Caki2 (cell line): ENCODE data around the gene INPP5D. TPM values are rescaled to one million over a fixed set of nuclear protein-coding genes. Genes with fewer than 3 reads are reported as not detected.
A peak's percentile ranks its signal among the peaks of the same experiment; 100 is the strongest.

Experiments
- DNase-seq: peaks from one replicate; pipeline ENCODE4 v3.0.0-alpha.2; 2015; ENCODE audit warnings: low read depth
- in situ Hi-C: cut with HindIII; loops from 2 replicates; pipeline ENCODE4 v1.10.0; 2016; ENCODE audit warnings: low sequenced_read_pairs, low pct_unique_long_range_greater_than_20kb, mixed read lengths
- total RNA-seq: library from RNA; depleted of rRNA; stranded (reverse); fragments of >200 nt; shearing (Covaris generic); gene quantifications from 2 replicates; pipeline ENCODE4 v1.2.3, GENCODE V29; 2014; ENCODE audit warnings: low replicate concordance; rRNA removed

The INPP5D gene
- total RNA-seq, 1 experiment from 2014 or later: not detected

DNA sequence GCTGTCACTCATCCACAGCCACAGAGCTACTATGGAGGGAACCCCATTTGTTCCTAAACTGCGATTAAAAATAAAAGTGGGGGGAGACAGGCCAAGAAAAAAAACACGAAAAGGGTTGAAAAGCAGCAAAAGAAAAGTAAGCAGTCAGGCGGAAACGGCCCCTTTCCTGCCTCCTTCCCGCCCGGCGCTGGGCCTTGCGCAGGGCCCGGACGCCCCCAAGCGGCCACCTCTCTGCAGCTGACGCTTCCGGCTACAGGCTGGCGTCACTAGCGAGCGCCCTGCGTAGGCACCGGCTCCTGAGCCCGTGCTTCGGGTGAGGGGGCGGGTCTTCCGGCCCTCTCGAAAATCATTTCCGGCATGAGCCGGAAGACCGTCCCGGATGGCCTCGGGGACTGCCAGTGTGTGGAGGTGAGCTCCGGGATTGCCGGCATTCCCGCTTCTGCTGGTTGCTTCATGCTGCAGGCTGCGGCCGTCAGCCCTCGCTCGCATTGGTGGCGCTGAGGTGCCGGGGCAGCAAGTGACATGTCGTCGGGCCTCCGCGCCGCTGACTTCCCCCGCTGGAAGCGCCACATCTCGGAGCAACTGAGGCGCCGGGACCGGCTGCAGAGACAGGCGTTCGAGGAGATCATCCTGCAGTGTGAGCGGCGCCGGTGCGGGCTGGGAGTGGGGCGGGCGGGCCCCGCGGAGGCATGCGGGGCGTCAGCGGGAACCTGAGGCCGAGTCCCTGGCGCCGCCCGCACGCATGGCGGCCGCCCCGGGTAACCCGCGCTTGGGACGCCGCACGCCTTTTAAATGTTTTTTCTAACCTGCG, 191.4 kb downstream of the INPP5D start, which contains the start of gene ATG16L1:
Gene ATG16L1, plus strand, starts transcription at position 368 of the 811 bp plus-strand sequence. Its CDS starts 155 bp downstream, at position 523.
- peak; percentile 88 for DNase-seq
- in situ Hi-C loops: no loop called here

GRCh38 chr2:233252227-233252626, 192.1 kb downstream of the INPP5D start:
- in situ Hi-C loops: no loop called here

DNA sequence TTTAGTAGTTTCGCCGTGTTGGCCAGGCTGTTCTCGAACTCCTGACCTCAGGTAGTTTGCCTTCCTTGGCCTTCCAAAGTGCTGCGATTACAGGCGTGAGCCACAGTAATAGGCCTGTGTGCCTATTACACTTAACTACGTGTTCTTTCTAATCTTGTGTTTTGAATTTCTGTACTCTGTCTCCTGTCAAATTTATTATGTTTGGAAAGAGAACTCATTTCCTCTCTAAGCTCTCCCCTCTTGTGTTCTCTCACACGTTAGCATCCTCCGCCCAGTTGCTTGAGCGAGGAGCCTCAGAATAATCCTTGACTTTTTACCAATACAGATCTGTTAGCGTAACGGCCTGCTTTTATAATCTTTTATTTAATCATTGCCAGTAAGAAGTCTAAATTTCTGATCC, 195.0 kb downstream of the INPP5D start:
- no peak for DNase-seq
- in situ Hi-C loops: no loop called here

More at GRCh38 chr2:233252227-233252626, 192.1 kb downstream of the INPP5D start:
- DNase-seq: no peak

GRCh38 chr2:233256048-233256447, 195.9 kb downstream of the INPP5D start:
- DNase-seq: no peak
- in situ Hi-C loops: no loop called here

Other genes with a start within 250 kb of the INPP5D start
- 2.0 and 14.6 TPM in 2 replicates for gene SNORC, start 190.1 kb upstream of the INPP5D start, total RNA-seq
- 72.6 and 115 TPM in 2 replicates for gene NGEF, start 47.1 kb upstream of the INPP5D start, total RNA-seq
- gene NEU2, start 27.7 kb upstream of the INPP5D start, total RNA-seq: not detected in 2 replicates
- 33.0 and 41.6 TPM in 2 replicates for gene ATG16L1, start 191.3 kb downstream of the INPP5D start, total RNA-seq
- not detected in 2 replicates for gene SAG, start 247.5 kb downstream of the INPP5D start, total RNA-seq